Measurements from ENCODE around the gene LAMTOR2.

The LAMTOR2 gene

GRCh38 chr1:156076609-156077429 is 22.2 kb downstream of the LAMTOR2 start:
- no peak for DNase-seq

- DNase-seq, result no peak
Measured at GRCh38 chr1:156077430-156077760, 22.8 kb downstream of the LAMTOR2 start.

GRCh38 chr1:156078728-156079127 is 24.1 kb downstream of the LAMTOR2 start:
- no peak for DNase-seq

- no peak for DNase-seq
Measured at GRCh38 chr1:156079762-156080161, 25.2 kb downstream of the LAMTOR2 start.

- no peak for DNase-seq
Measured at GRCh38 chr1:156080241-156080862, 25.8 kb downstream of the LAMTOR2 start.

- DNase-seq, result no peak
Measured at GRCh38 chr1:156080863-156081179, 26.2 kb downstream of the LAMTOR2 start.

GRCh38 chr1:156081180-156081916 is 26.8 kb downstream of the LAMTOR2 start:
- DNase-seq, result peak; percentile 43

- no peak for DNase-seq
Measured at GRCh38 chr1:156081917-156082308, 27.3 kb downstream of the LAMTOR2 start.

GRCh38 chr1:156082309-156083091 is 27.9 kb downstream of the LAMTOR2 start, which contains the start of gene MEX3A:
Gene MEX3A, minus strand, starts transcription at chr1:156082465. Its CDS starts 467 bp downstream, at chr1:156081998.
- peak; percentile 81 for DNase-seq

GRCh38 chr1:156083800-156084790 is 29.5 kb downstream of the LAMTOR2 start:
- no peak for DNase-seq

- DNase-seq, result no peak
Measured at GRCh38 chr1:156086256-156086662, 31.7 kb downstream of the LAMTOR2 start.

GRCh38 chr1:156089704-156090103 is 35.1 kb downstream of the LAMTOR2 start:
- no peak for DNase-seq

GRCh38 chr1:156090138-156090839 is 35.7 kb downstream of the LAMTOR2 start:
- no peak for DNase-seq

- peak; percentile 75 for DNase-seq
Measured at GRCh38 chr1:156090840-156091188, 36.2 kb downstream of the LAMTOR2 start.

- no peak for DNase-seq
Measured at GRCh38 chr1:156091610-156092009, 37.0 kb downstream of the LAMTOR2 start.

GRCh38 chr1:156095906-156096508 is 41.4 kb downstream of the LAMTOR2 start:
- no peak for DNase-seq

GRCh38 chr1:156096640-156097391 is 42.2 kb downstream of the LAMTOR2 start:
- DNase-seq, result peak; percentile 89

- DNase-seq, result no peak
Measured at GRCh38 chr1:156097499-156098178, 43.1 kb downstream of the LAMTOR2 start.

- DNase-seq, result no peak
Measured at GRCh38 chr1:156098784-156099183, 44.2 kb downstream of the LAMTOR2 start.
